Activated naive CD4-positive, alpha-beta T cell treated with anti-CD3 and anti-CD28 coated beads, Interleukin-2, amount 50 U/mL, for 72 hours (primary cell): ENCODE data around the gene TMCO2. TPM values are rescaled to one million over a fixed set of nuclear protein-coding genes. Genes with fewer than 3 reads are reported as not detected.

Experiments used
- ATAC-seq, 2 donors: fragments of 150-1000 bp; cut with Tn5 transposase; 2 replicates each; pipeline ENCODE4 v1.10.0; 2021; ENCODE audit warnings: mild to moderate bottlenecking in 2 of 2, moderate library complexity in 2 of 2
- DNase-seq, 2 donors: peaks; one replicate each; pipeline ENCODE4 v3.0.0; 2021 to 2022; ENCODE audit warnings: low spot score in 2 of 2
- H3K27ac Mint-ChIP-seq, 2 donors: one replicate each; pipeline ENCODE4 v1.8.0; 2022; ENCODE audit warnings: mild to moderate bottlenecking in 2 of 2, mixed read lengths in 2 of 2
- H3K36me3 Mint-ChIP-seq, 2 donors: one replicate each; pipeline ENCODE4 v1.8.0; 2022; ENCODE audit warnings: mixed read lengths in 2 of 2
- H3K9me3 Mint-ChIP-seq, 2 donors: one replicate each; pipeline ENCODE4 v1.8.0; 2022; ENCODE audit warnings: mixed read lengths in 2 of 2
- total RNA-seq, 2 donors: library from RNA; stranded (reverse); gene quantifications; one replicate each; pipeline ENCODE4 v1.2.3, GENCODE V29; 2022

Gene TMCO2
- total RNA-seq, 2 donors from 2014 or later = not detected

DNA sequence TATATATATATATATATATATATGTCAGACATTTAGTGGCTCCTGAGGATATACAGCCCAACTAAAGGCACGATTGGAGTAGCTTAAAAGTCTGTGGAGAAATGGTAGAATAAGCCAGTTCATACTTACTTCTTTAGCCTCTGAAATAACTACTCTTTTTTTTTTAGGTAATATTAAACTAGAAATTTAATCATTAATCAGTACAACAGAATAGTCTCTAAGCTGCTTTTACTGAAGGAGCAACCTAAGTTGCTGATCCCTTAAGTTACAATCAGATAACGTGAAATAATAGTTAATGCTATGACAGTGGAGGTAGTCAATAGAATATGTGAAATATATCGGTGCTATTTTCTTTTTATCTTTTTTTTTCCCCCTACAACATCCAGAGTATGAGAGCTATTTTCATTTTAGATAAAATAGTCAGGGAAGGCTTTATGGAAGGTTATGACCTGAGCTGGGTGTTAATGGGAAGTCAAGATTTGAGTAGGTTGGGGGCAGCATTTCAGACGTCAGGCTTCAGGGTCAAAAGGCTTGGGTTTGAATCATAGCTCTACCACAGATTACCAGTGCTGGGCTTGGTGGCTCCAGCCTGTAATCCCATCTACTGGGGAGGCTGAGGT, 25.9 kb downstream of the TMCO2 start:
- no peaks in the 10 kb centered on the region for H3K9me3 Mint-ChIP-seq
- ATAC-seq = no peak
- H3K27ac Mint-ChIP-seq = no peak overlapping the region
- DNase-seq = no peak
- H3K36me3 Mint-ChIP-seq = peaks cover 7 to 28% of the 10 kb centered on the region in 2 donors

DNA sequence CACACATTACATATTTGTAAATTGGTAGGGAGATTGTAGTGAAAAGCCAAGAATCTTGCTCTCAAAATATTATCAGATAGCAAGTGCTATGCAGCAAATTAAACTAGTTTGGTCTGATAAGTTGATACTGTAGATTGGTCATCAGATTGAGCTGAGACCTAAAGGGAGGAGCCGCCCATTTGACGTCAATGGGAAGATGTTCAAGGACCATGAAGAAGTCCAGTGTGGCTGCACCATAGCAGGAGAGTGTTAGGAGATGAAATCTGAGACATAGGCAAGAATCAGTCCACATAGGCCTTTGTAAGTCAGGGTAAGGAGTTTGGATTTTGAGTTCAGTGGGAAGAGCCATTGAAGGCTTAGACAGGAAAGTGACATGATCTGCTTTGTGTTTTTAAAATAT, 26.6 kb downstream of the TMCO2 start:
- Mint-ChIP-seq H3K36me3 (peaks cover 7 to 28% of the 10 kb centered on the region in 2 donors), H3K27ac (no peak overlapping the region), H3K9me3 (no peaks in the 10 kb centered on the region)
- DNase-seq = no peak
- no peak for ATAC-seq

DNA sequence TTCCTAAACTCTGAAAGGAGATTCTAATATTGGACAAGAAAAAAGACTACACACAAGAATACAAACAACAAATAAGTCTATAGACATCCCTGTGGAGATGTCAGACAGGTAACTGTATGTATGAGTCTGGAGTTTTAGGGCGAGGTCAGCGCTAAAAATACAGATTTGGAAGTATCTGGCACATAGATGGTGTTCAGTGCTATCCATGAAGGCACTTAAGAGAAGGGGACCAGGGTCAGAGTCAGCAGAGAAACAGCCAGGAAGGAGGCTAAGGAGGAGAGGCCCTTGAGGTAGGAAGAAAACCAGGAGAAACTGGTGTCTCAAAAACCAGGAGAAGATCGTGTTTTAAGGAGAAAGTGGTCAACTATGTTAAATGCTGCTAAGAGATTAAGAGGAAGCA, 28.4 kb downstream of the TMCO2 start:
- DNase-seq = no peak
- H3K9me3 Mint-ChIP-seq = no peaks in the 10 kb centered on the region
- peak overlapping the region in 1 of 2 donors; percentile 8 for H3K27ac Mint-ChIP-seq
- H3K36me3 Mint-ChIP-seq = peaks cover 5 to 13% of the 10 kb centered on the region in 2 donors
- ATAC-seq = no peak

DNA sequence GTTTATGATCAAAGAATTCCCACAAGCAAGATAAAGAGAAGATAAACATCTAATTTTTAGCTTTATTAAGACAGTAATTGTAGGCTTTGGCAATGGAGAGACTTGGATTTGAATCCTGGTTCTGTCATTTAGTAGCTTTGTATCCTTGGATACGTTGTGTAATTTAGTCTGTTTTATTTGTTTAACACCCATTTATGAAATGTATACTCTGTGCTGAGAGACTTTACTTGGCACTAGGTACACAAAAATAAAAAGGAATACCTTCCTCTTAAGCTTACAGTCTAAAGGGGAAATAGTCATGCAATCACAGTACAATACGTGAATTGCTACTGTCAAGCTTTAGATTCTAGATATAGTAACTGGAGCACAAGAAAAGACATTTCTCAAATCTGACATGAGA, 34.1 kb downstream of the TMCO2 start:
- ATAC-seq = no peak
- H3K27ac Mint-ChIP-seq = no peak overlapping the region
- H3K36me3 Mint-ChIP-seq = peaks cover 0 to 5% of the 10 kb centered on the region in 2 donors
- H3K9me3 Mint-ChIP-seq = no peaks in the 10 kb centered on the region
- no peak for DNase-seq

DNA sequence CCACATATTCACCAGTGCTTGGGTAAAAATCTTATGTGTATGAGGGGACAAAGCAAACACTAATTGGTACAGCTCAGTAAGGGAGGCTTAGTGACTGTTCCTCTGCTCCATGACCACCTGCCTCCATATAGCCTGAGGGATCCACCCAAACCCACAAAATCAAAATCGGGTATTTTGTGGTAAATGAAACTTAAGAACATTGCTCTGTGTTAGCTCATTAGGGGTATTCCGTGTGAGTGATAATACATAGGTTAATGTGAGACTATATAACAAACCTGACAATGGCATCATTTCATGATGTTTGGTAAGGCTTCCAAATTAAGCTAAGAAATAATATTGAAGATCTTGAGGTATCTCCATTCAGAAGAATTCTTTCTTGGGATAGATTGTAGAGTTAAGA, 43.6 kb downstream of the TMCO2 start:
- Mint-ChIP-seq H3K9me3 (no peaks in the 10 kb centered on the region), H3K36me3 (peaks cover 0 to 28% of the 10 kb centered on the region in 2 donors), H3K27ac (peak overlapping the region; percentile 6 to 35)
- ATAC-seq (no peak), DNase-seq (no peak)

DNA sequence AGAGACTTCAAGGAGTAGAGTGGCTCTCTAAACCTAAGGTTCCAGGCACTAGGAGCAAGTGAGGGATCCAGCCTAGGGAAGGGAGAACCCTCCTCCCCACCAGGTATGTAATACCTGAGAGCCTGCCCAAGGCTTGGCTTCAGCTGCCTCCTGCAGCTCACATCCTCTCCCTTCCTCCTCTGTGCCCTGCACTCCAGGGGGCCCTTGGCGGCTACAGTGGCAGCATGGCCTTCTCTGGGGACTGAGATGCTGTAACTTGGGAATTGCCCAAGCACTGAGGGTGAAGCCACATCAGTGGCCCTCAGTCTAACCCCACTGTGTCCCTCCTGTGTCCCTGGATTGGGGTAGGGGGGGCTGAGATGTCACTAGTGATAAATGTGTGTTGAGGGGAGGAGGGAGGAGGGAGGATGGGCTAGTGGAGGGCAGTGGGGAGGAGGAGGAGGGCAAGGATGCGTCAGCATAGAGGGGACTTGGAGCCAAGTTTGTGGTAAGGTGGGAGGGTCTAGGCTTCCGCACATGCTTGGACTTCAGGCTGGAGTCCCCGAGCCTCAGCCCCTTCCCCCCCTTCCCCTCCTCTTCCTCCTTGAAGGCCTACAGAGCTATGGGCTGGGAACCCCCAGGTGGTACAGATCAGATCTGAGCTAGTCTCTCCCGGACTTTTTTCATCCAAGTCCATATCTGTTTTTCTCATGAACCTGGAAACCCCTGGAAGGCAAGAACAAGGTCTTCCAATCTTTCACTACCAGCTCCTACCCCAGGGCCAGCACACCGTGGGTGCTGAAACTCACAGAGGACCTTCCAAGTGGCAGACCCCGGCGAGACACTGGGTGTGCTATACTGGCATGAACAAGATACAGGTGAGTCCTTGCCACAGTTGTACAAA, 51.9 kb downstream of the TMCO2 start:
- Mint-ChIP-seq H3K36me3 (no peaks in the 10 kb centered on the region), H3K27ac (no peak overlapping the region), H3K9me3 (no peaks in the 10 kb centered on the region)
- ATAC-seq (peak in 1 of 2 donors; percentile 14), DNase-seq (no peak)

DNA sequence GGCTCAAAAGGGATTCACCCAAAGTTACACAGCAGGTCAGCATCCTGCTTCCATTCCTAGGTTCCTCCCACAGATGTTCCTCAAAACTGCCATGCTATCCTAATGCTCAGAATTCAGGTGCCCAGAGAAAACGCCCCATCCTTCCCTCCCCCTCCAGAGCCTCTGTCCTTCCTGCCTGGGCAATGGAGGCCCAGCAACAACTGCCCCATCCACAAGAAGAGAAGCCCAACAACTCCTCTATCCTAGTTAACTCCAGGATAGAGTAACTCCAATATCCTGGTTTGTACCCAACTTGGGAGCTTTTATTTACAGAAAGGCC, 52.5 kb downstream of the TMCO2 start:
- H3K27ac Mint-ChIP-seq = no peak overlapping the region
- no peaks in the 10 kb centered on the region for H3K9me3 Mint-ChIP-seq
- H3K36me3 Mint-ChIP-seq = no peaks in the 10 kb centered on the region
- ATAC-seq = no peak
- DNase-seq = no peak

DNA sequence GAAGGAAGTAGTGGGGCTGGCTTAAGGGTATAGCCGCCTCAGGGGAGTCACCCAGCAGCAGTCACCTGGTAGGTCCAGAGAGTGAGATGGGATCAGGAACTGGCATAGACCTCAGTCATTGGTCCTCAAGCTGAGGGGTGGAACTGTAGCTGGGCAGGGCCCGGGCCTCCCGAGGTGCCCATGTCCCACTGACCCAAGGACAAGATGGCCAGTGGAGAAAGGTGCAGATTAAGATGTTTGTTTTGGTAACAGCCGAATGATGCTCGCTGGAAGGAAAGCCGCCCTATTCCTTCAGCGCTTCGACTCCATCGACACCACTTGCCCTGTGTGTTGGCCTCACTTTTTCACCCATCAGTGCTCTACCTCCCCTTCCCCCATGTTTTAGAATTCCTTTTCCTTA, 52.9 kb downstream of the TMCO2 start:
- no peak overlapping the region for H3K27ac Mint-ChIP-seq
- DNase-seq = no peak
- H3K9me3 Mint-ChIP-seq = no peaks in the 10 kb centered on the region
- ATAC-seq = no peak
- no peaks in the 10 kb centered on the region for H3K36me3 Mint-ChIP-seq

DNA sequence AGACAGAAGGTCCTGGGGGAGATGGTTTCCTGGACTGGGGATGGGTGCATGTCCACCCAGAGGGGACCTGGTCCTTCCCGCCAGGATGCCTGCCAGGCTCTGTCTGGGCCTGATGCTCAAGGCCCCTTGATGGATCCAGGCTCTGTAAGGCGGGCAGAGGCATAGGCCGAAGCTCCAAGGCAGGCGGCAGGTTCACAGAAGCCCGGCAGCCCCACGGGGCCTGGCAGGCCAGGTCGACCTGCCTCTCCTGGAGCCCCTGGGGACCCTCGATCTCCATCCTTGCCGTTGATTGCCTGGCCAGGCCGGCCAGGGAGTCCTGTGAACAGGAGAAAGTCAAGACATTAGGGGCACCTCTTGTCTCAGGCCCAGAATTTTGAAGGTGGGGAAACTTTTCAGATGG, 53.3 kb downstream of the TMCO2 start:
- H3K36me3 Mint-ChIP-seq = no peaks in the 10 kb centered on the region
- no peak overlapping the region for H3K27ac Mint-ChIP-seq
- no peaks in the 10 kb centered on the region for H3K9me3 Mint-ChIP-seq
- no peak for DNase-seq
- no peak for ATAC-seq

Other genes starting within 250 kb of the TMCO2 start
- gene CAP1, start 207.2 kb upstream of the TMCO2 start, total RNA-seq = 100 to 1,000 TPM; 578 to 634 TPM
- 10 to 100 TPM; 81.8 to 84.1 TPM for gene PPT1, start 150.7 kb upstream of the TMCO2 start, total RNA-seq
- 10 to 100 TPM; 23.6 to 26.1 TPM for gene RLF, start 86.5 kb upstream of the TMCO2 start, total RNA-seq
- 10 to 100 TPM; 21.4 to 34.7 TPM for gene ZMPSTE24, start 10.3 kb downstream of the TMCO2 start, total RNA-seq
- gene COL9A2, start 69.3 kb downstream of the TMCO2 start, total RNA-seq = 1 to 10 TPM; 7.0 to 9.6 TPM
- 100 to 1,000 TPM; 229 to 299 TPM for gene SMAP2, start 125.8 kb downstream of the TMCO2 start, total RNA-seq
- 1 to 10 TPM; 1.6 to 6.9 TPM for gene ZFP69B, start 202.5 kb downstream of the TMCO2 start, total RNA-seq
- 1 to 10 TPM in 1 of 2 donors, under 1 TPM in 1; 0.71 to 4.9 TPM for gene ZFP69, start 229.4 kb downstream of the TMCO2 start, total RNA-seq